K562 (cell line): ENCODE data around the gene OPA1.

Experiments
- ATF3 ChIP-seq, 2 experiments: fragments of 450-650 bp in 1 of 2; sonication (generic) in 1 of 2; formaldehyde crosslinking in 1 of 2; IDR thresholded peaks in 1 of 2; conservative IDR thresholded peaks in 1 of 2; 2 replicates each; pipeline versions ENCODE4 v1.6.1 to v1.8.1; 2016 to 2023; ENCODE audit warnings: mild to moderate bottlenecking in 2 of 2, moderate library complexity in 2 of 2, inconsistent platforms in 1 of 2, missing genetic modification reagents in 1 of 2
- ATF6 ChIP-seq: sonication (generic); formaldehyde crosslinking; IDR thresholded peaks from 2 replicates; pipeline ENCODE4 v1.4.0; 2020; ENCODE audit warnings: mild to moderate bottlenecking, missing genetic modification reagents
- CAMTA2 ChIP-seq: fragments of 250-450 bp; sonication (Bioruptor Pico); conservative IDR thresholded peaks from 2 replicates; pipeline ENCODE4 v1.5.1; 2022
- CTCF ChIP-seq, 3 experiments: IDR thresholded peaks in 2 of 3; conservative IDR thresholded peaks in 1 of 3; 2 replicates each; pipeline ENCODE4 v1.5.1; 2011 to 2012; ENCODE audit warnings: low read length in 3 of 3, mild to moderate bottlenecking in 3 of 3, control low read depth in 2 of 3, improper control_type of control experiment in 1 of 3, inconsistent platforms in 1 of 3, low read depth in 1 of 3, mixed read lengths in 1 of 3, moderate library complexity in 1 of 3; ENCODE audit not compliant: insufficient read depth in 2 of 3
- EHMT2 ChIP-seq: fragments of 450-650 bp; IDR thresholded peaks from 2 replicates; pipeline ENCODE4 v1.6.1; 2018; ENCODE audit warnings: antibody characterized with exemption
- FOXJ3 ChIP-seq: sonication (generic); formaldehyde crosslinking; IDR thresholded peaks from 2 replicates; pipeline ENCODE4 v1.4.0; 2020; ENCODE audit warnings: mild to moderate bottlenecking, missing genetic modification reagents
- HDAC3 ChIP-seq: fragments of 450-650 bp; IDR thresholded peaks from 2 replicates; pipeline ENCODE4 v1.6.1; 2018; ENCODE audit warnings: borderline replicate concordance, mild to moderate bottlenecking, moderate library complexity; ENCODE audit not compliant: partially characterized antibody
- HNRNPK ChIP-seq: fragments of 200-400 bp; formaldehyde crosslinking; IDR thresholded peaks from one replicate; pipeline ENCODE4 v1.6.1; 2018; ENCODE audit warnings: mild to moderate bottlenecking, low read depth, low read length; ENCODE audit not compliant: poor library complexity, severe bottlenecking
- MXI1 ChIP-seq: IDR thresholded peaks from 2 replicates; pipeline ENCODE4 v1.6.1; 2011; ENCODE audit warnings: low read depth, mild to moderate bottlenecking, improper control_type of control experiment, low read length
- MYNN ChIP-seq, 2 experiments: sonication (generic); formaldehyde crosslinking in 1 of 2; IDR thresholded peaks; 2 replicates each; pipeline versions ENCODE4 v1.5.0 to v1.6.1; 2016 to 2020; ENCODE audit warnings: antibody characterized with exemption in 1 of 2, missing genetic modification reagents in 1 of 2
- RNF2 ChIP-seq: sonication (generic); IDR thresholded peaks from 2 replicates; pipeline ENCODE4 v1.6.1; 2016
- ZBTB26 ChIP-seq: fragments of 450-650 bp; formaldehyde crosslinking; IDR thresholded peaks from 2 replicates; pipeline ENCODE4 v1.4.0; 2022; ENCODE audit warnings: missing genetic modification characterization
- ZFX ChIP-seq: sonication (generic); formaldehyde crosslinking; IDR thresholded peaks from 2 replicates; pipeline ENCODE4 v1.8.0; 2022; ENCODE audit warnings: mild to moderate bottlenecking, missing genetic modification reagents, moderate library complexity

GRCh38 chr3:193735850-193736249 is 142.8 kb downstream of the OPA1 start:
- no peak for TF ChIP-seq MYNN (IDR thresholded peaks at IDR 0.05)
- no peak for TF ChIP-seq MYNN (CRISPR knock-in tag; IDR thresholded peaks at IDR 0.05)
- TF ChIP-seq ATF6 (CRISPR knock-in tag): no peak
- no peak for TF ChIP-seq CTCF (IDR thresholded peaks at IDR 0.05 in 2 of 3, conservative IDR thresholded peaks at IDR 0.05 in 1 of 3; ENCODE audit: insufficient read depth in 2 of 3, low read depth in 1 of 3, low read length in 3 of 3)
- TF ChIP-seq MXI1: no peak
- TF ChIP-seq FOXJ3 (CRISPR knock-in tag): no peak
- no peak for TF ChIP-seq CAMTA2 (CRISPR knock-in tag)
- TF ChIP-seq HDAC3: no peak
- TF ChIP-seq EHMT2: no peak
- TF ChIP-seq ZFX (CRISPR knock-in tag): no peak
- no peak for TF ChIP-seq HNRNPK
- TF ChIP-seq ZBTB26 (CRISPR knock-in tag): no peak
- TF ChIP-seq ATF3 (IDR thresholded peaks at IDR 0.05): no peak
- TF ChIP-seq ATF3 (CRISPR knock-in tag; conservative IDR thresholded peaks at IDR 0.05): no peak
- no peak for TF ChIP-seq RNF2
